HTR-8/SVneo (cell line): ENCODE results near the gene C1QL4.
A peak's percentile ranks its signal among the peaks of the same experiment; 100 is the strongest.
"Not testable (repeated sequence)": the region's sequence is repeated elsewhere in the genome, so short reads cannot be mapped to it uniquely, and the experiment has no call there.

Experiments
- DNase-seq: peaks from one replicate; pipeline ENCODE4 v3.0.0; 2011; ENCODE audit warnings: low spot score, mixed read lengths; ENCODE audit not compliant: insufficient read length
- FAIRE-seq: peaks from 2 replicates; lab custom pipeline; 2011; peaks lifted over from hg19 to GRCh38; lab: Jason Lieb, UNC

The C1QL4 gene

DNA sequence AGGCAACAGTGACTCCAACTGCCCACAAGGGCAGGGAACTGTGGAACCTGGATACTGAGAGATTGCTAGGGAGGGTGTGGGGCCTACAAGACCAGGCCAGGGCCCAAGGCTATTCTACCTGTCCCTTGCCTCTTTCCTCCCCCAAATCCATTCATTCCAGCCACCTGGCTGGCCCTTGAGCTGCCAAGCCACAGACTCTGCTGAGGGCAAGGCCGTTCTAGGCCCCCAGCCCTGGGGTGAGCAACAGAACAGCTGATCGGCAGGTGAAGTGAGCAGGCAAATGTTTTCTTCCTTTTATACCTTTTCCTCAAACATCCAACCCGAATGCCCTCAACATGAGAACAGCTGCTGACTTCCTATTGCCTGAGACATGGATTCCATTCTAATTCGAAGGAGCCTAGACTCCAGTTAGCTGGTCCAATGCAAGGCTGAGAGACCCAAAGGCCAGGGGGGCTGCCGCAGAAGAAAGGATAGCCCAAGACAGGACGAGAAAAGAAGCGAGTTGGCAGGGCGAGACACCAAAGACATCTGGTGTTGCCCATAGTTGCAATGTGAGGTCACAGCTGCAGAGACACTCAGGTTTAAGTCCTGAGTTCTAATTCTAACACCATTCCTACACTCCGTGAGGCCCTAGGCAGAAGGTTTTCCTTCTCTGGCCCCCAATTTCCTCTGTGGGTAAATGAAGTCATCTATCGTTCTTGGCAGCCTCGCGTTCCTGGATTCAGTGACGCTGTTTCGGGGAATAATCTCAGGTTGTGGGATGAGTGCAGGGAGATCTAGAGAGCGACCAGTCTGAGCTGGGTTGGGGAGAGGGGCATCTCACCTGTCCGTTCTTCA, 1.7 kb downstream of the C1QL4 start:
- no peak for FAIRE-seq
- DNase-seq: no peak

GRCh38 chr12:49334681-49335080, 2.3 kb downstream of the C1QL4 start:
- no peak for FAIRE-seq
- DNase-seq: no peak

GRCh38 chr12:49334226-49334625, 2.8 kb downstream of the C1QL4 start:
- FAIRE-seq: no peak

GRCh38 chr12:49333778-49334177, 3.2 kb downstream of the C1QL4 start:
- not testable (repeated sequence) for DNase-seq, FAIRE-seq

More at GRCh38 chr12:49334226-49334625, 2.8 kb downstream of the C1QL4 start:
- DNase-seq: no peak

DNA sequence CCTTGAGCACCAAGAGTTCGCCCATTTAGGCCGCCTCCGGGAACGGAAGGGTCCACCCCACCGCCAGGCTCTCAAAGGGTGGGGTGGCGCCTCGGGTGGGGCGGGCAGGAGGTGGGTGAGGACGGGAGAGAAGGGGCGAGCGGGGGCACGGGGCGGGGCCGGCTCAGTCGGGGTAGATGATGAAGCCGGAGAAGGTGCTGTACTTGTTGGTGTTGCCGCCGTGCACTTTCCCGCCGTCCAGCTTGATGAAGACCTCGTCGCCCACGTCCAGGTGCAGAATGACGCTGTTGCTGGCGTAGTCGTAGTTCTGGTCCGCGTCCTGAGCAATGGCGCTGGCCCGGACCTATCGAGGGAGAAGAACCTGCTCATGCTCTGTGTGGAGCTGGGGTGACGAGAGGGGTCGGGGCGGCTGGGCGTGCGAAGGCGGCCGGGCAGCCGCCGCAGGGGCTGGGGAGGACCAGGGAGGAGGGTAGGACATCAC, 4.1 kb downstream of the C1QL4 start:
- DNase-seq (no peak), FAIRE-seq (no peak)

DNA sequence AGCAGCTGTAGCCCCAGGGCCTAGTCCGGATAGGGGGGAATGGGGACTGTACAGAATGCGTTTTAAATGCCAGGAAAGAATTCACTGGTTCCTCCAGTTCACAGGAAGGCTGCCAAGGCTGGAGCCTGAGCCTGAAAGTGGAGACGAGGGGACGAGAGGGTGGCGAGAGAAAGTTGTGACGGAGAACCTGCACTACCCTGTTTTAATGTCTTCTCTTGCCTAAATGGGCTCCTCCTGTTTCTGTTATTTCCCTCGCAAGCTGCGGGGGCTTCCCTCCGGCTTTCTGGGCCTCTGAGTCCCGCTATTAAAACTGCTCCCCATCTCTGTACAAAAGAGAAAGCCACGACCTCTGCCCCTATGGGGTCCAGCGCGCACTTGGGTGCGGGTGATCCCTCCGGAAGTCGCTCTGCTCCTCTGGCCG, 4.5 kb downstream of the C1QL4 start:
- FAIRE-seq: no peak

GRCh38 chr12:49331380-49332222, 5.4 kb downstream of the C1QL4 start:
- FAIRE-seq (peak; percentile 72), DNase-seq (peak; percentile 77)

More for the DNA sequence above, 4.5 kb downstream of the C1QL4 start:
- DNase-seq: no peak

DNA sequence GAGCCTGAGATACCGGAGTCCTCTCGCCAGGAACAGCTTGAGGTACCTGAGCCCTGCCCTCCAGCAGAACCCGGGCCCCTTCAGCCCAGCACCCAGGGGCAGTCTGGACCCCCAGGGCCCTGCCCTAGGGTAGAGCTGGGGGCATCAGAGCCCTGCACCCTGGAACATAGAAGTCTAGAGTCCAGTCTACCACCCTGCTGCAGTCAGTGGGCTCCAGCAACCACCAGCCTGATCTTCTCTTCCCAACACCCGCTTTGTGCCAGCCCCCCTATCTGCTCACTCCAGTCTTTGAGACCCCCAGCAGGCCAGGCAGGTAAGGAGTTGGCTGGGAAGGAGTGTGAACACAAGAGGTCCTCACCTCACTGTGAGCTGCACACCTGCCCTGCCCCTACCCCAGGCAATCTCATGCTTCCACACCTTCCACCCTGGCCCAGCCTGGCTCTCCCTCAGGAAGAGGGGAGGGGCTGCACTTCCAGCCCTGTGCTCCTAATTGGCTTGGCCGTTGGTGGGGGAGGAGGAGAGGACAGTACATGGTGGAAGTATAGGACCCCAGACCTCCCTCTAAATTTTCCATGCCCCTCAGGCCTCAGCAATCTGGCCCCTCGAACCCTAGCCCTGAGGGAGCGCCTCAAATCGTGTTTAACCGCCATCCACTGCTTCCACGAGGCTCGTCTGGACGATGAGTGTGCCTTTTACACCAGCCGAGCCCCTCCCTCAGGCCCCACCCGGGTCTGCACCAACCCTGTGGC, 6.2 kb downstream of the C1QL4 start:
- DNase-seq (no peak), FAIRE-seq (no peak)

DNA sequence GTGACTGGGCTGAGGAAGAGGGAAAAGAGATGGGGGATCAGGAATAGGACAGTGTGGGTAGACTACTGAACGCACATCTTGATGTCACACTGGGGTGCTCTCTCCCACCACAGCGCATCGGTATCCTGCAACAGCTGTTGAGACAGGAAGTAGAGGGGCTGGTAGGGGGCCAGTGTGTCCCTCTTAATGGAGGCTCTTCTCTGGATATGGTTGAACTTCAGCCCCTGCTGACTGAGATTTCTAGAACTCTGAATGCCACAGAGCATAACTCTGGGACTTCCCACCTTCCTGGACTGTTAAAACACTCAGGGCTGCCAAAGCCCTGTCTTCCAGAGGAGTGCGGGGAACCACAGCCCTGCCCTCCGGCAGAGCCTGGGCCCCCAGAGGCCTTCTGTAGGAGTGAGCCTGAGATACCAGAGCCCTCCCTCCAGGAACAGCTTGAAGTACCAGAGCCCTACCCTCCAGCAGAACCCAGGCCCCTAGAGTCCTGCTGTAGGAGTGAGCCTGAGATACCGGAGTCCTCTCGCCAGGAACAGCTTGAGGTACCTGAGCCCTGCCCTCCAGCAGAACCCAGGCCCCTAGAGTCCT, 6.9 kb downstream of the C1QL4 start:
- DNase-seq (no peak), FAIRE-seq (no peak)

DNA sequence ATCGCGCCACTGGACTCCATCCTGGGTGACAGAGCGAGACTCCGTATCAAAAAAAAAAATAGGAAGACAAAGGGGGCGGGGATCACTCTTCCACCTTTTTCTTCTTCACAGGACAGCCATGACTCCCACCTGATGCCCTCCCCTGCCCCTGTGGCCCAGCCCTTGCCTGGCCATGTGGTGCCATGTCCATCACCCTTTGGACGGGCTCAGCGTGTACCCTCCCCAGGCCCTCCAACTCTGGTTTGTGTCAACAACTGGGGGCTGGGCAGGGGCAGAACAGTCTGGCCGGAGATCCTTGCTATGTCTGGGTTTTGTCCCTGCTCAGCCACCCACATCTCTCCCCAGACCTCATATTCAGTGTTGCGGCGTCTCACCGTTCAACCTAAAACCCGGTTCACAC, 8.2 kb downstream of the C1QL4 start:
- FAIRE-seq: no peak

DNA sequence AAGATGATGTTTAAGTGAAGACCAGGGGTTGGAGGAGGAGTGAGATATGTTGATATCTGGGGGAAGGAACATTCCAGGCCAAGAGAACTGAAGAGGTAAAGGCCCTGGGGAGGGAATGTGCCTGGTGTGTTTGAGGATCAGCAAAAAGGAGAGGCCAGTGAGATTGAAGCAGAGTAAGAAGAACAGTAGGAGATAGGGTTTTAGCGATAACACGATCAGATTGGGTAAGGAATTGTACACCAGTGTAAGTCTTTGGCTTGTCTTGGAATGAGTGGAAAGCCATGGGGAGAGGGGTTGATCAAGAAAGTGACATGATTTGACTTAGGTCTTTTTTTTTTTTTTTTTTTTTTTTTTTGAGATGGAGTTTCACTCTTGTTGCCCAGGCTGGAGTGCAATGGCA, 9.1 kb downstream of the C1QL4 start:
- DNase-seq (no peak), FAIRE-seq (no peak)

More for the DNA sequence above, 8.2 kb downstream of the C1QL4 start:
- no peak for DNase-seq

DNA sequence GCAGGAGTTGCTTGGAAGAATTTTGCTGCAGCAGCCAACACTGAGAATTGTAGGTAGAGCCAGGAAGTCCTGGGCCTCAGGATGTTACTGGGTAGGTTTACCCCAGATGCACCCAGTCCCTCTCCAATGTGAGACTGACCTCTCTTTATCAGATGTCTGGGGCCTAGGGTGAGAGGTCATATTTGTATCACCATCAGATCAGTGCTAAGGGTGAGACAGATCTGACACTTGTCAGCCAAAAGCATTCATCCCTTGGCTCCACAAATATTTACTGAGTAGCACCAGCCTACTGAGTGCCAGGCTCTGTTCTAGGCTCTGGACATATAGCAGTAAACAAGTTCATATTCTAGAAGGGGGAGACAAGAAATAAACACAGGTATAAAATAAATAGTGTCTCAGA, 9.6 kb downstream of the C1QL4 start:
- DNase-seq: no peak
- FAIRE-seq: no peak

GRCh38 chr12:49325606-49326005, 11.4 kb downstream of the C1QL4 start:
- no peak for FAIRE-seq

DNA sequence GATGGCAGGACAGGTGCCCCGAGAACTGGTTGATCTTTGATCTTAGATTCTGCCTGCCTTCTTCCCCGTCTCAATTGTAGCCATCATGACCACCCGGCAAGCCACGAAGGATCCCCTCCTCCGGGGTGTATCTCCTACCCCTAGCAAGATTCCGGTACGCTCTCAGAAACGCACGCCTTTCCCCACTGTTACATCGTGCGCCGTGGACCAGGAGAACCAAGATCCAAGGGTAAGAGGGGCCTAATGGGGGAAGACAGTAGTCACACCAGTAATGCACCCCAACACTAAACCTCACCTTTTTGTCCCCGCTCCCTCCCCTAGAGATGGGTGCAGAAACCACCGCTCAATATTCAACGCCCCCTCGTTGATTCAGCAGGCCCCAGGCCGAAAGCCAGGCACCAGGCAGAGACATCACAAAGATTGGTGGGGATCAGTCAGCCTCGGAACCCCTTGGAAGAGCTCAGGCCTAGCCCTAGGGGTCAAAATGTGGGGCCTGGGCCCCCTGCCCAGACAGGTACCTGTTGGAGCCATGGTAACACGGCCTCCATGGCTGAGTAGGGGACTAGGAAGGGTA, 13.4 kb downstream of the C1QL4 start:
- no peak for DNase-seq
- no peak for FAIRE-seq

More at GRCh38 chr12:49325606-49326005, 11.4 kb downstream of the C1QL4 start:
- DNase-seq: no peak

DNA sequence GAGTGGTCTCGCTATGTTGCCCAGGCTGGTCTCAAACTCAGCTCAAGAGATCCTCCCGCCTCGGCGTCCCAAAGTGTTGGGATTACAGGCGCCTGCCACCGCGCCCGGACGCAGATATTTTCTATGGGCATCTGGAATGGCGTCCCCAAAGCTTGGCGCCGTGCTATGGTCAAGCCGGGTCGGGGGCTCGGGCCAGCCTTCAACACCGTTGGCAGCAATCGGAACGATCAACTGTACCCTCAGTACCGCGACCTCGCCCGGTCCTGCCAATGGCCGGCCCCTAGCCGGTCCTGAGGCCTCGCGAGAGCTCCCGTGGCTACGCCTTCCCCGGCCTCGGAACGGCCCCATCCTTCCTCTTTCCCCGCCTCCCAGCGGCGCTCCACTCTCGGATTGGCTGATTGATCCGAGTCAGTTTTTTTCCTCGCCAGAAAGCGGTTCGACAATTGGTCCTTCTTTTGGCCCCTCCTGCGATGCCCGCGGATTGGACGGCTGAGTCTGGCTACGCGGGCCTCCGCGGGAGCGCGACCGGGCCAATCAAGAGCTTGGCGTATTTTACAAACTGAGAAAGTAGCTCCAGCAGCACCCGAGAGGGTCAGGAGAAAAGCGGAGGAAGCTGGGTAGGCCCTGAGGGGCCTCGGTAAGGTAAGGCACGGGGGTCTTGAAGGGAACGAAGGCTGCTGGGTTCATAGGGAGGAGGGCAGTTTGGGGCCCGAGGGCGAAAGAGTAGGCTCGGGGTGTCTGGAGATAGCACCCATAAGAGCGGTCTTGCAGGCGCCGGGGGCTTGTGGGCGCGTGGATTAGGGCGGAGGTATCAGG, 14.1 kb downstream of the C1QL4 start, which contains the start of gene TROAP:
Gene TROAP (plus strand): TSS at position 548 of the 816 bp plus-strand sequence. CDS start 354 bp downstream, outside the sequence.
- DNase-seq (peak; percentile 98), FAIRE-seq (peak; percentile 79)

GRCh38 chr12:49322367-49322707, 14.7 kb downstream of the C1QL4 start:
- DNase-seq: no peak
- no peak for FAIRE-seq

DNA sequence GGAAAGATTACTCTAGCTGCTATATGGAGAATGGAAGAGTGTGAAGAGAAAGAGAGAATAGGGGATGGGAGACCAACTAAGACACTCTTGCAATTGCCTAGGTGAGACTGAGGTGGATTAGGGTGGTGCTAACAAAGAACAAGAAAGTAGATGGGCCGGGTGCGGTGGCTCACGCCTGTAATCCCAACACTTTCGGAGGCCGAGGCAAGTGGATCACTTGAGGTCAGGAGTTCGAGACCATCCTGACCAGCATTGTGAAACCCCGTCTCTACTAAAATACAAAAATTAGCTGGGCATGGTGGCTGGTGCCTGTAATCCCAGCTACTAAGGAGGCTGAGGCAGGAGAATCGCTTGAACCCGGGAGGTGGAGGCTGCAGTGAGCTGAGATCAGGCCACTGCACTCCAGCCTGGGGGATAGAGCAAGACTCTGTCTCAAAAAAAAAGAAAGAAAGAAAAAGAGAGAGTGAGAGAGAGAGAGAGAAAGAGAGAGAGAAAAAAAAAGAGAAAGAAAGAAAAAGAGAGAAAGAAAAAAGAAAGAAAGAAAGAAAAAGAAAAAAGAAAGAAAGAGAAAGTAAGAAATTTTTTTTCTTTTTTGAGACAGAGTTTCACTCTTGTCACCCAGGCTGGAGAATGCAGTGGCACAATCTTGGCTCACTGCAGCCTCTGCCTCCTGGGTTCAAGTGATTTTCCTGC, 16.4 kb downstream of the C1QL4 start:
- FAIRE-seq, DNase-seq: not testable (repeated sequence)

DNA sequence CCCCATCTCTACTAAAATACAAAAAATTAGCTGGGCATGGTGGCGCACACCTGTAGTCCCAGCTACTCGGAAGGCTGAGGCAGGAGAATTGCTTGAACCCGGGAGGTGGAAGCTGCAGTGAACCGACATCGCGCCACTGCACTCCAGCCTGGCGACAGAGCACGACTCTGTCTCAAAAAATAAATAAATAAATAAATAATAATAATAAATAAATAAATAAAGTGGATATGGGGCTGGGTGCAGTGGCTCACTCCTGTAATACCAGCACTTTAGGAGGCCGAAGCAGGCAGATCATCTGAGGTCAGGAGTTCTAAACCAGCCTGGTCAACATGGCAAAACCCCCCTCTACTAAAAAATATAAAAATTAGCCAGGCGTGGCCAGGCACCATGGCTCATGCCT, 19.9 kb downstream of the C1QL4 start:
- DNase-seq, FAIRE-seq: not testable (repeated sequence)
